Stimulated activated CD4-positive, alpha-beta T cell treated with anti-CD3 and anti-CD28 coated beads, Interleukin-4, amount 100 ng/mL, for 48 hours (primary cell): ENCODE results near the gene NFKBIE.

Source experiments
- DNase-seq, 2 donors: peaks; one replicate each; pipeline ENCODE4 v3.0.0-alpha.2; 2020; ENCODE audit warnings: low read depth in 2 of 2

NFKBIE gene

GRCh38 chr6:44226368-44227147 lies 38.8 kb downstream of the NFKBIE start:
- DNase-seq: no peak

GRCh38 chr6:44225579-44226325 lies 39.6 kb downstream of the NFKBIE start:
- no peak for DNase-seq

GRCh38 chr6:44224965-44225305 lies 40.4 kb downstream of the NFKBIE start:
- DNase-seq: no peak

- DNase-seq: no peak
These were observed 41.1 kb downstream of the NFKBIE start for GRCh38 chr6:44224029-44224964.

- peak; percentile 82 for DNase-seq
These were observed 41.9 kb downstream of the NFKBIE start, which contains the start of gene SLC29A1 for GRCh38 chr6:44223319-44224028. SLC29A1 (plus strand) TSS chr6:44223595; CDS start chr6:44227314, 3,719 bp downstream.

- no peak for DNase-seq
These were observed 42.6 kb downstream of the NFKBIE start for GRCh38 chr6:44222486-44223318.

GRCh38 chr6:44221961-44222335 lies 43.4 kb downstream of the NFKBIE start:
- no peak for DNase-seq

- peak; percentile 68 to 69 for DNase-seq
These were observed 43.9 kb downstream of the NFKBIE start for GRCh38 chr6:44221291-44221960.

GRCh38 chr6:44220913-44221290 lies 44.4 kb downstream of the NFKBIE start:
- no peak for DNase-seq

- no peak for DNase-seq
These were observed 45.3 kb downstream of the NFKBIE start for GRCh38 chr6:44219815-44220784.

- no peak for DNase-seq
These were observed 46.1 kb downstream of the NFKBIE start for GRCh38 chr6:44219053-44219814.

GRCh38 chr6:44217332-44218143 lies 47.8 kb downstream of the NFKBIE start:
- DNase-seq: no peak

- DNase-seq: no peak
These were observed 48.5 kb downstream of the NFKBIE start, which contains the start of gene MYMX for GRCh38 chr6:44216677-44217331. MYMX (plus strand) TSS chr6:44216926; CDS start chr6:44217472, 546 bp downstream.

- DNase-seq: no peak
These were observed 51.0 kb downstream of the NFKBIE start for GRCh38 chr6:44214307-44214706.

GRCh38 chr6:44211284-44211683 lies 54.1 kb downstream of the NFKBIE start:
- DNase-seq: no peak
